Keratinocyte (primary cell): Measurements from ENCODE around the gene PSMB11. TPM values are rescaled to one million over a fixed set of nuclear protein-coding genes. Genes with fewer than 3 reads are reported as not detected.

Source experiments
- DNase-seq: peaks from one replicate; pipeline ENCODE4 v3.0.0-alpha.2; 2011; ENCODE audit warnings: low read depth, missing footprints, low spot score
- FAIRE-seq: peaks from 2 replicates; lab custom pipeline; 2011; peaks lifted over from hg19 to GRCh38; lab: Jason Lieb, UNC
- H2AFZ ChIP-seq: 2 replicates; pipeline ENCODE4 v1.6.0; 2012; ENCODE audit warnings: low read length, control low read depth, inconsistent platforms; ENCODE audit not compliant: control insufficient read depth
- H3K27ac ChIP-seq: 2 replicates; pipeline ENCODE4 v1.5.1; 2011; ENCODE audit warnings: low read length; ENCODE audit not compliant: control insufficient read depth, insufficient read depth
- H3K27me3 ChIP-seq: 3 replicates; pipeline ENCODE4 v1.6.0; 2011; ENCODE audit warnings: low read length; ENCODE audit not compliant: control insufficient read depth, insufficient read depth; ENCODE audit errors: extremely low read depth
- H3K36me3 ChIP-seq, 2 experiments: 2 replicates in 1 of 2; 3 replicates in 1 of 2; pipeline ENCODE4 v1.5.1; 2011; ENCODE audit warnings: low read length in 2 of 2, mild to moderate bottlenecking in 1 of 2; ENCODE audit not compliant: control insufficient read depth in 2 of 2, insufficient read depth in 2 of 2; ENCODE audit errors: extremely low read depth in 1 of 2
- H3K4me1 ChIP-seq: 3 replicates; pipeline ENCODE4 v1.5.1; 2011; ENCODE audit warnings: low read length; ENCODE audit not compliant: control insufficient read depth, insufficient read depth; ENCODE audit errors: extremely low read depth
- H3K4me2 ChIP-seq: 3 replicates; pipeline ENCODE4 v1.6.0; 2011; ENCODE audit warnings: low read depth, low read length; ENCODE audit not compliant: control insufficient read depth, insufficient read depth; ENCODE audit errors: extremely low read depth
- H3K4me3 ChIP-seq, 3 experiments: fragments of 200-600 bp in 1 of 3; sonication (generic) in 1 of 3; 2 replicates in 2 of 3; 3 replicates in 1 of 3; pipeline ENCODE4 v1.5.1; 2011 to 2016; ENCODE audit warnings: low read length in 3 of 3, mild to moderate bottlenecking in 3 of 3, control low read depth in 2 of 3, inconsistent platforms in 1 of 3, low read depth in 1 of 3, mixed read lengths in 1 of 3, mixed run types in 1 of 3, moderate library complexity in 1 of 3; ENCODE audit not compliant: control insufficient read depth in 2 of 3, insufficient read depth in 2 of 3; ENCODE audit errors: extremely low read depth in 1 of 3
- H3K79me2 ChIP-seq: 2 replicates; pipeline ENCODE4 v1.6.0; 2012; ENCODE audit warnings: low read length; ENCODE audit not compliant: control insufficient read depth, insufficient read depth
- H3K9ac ChIP-seq: 3 replicates; pipeline ENCODE4 v1.6.0; 2011; ENCODE audit warnings: low read length; ENCODE audit not compliant: control insufficient read depth, insufficient read depth; ENCODE audit errors: extremely low read depth
- H3K9me1 ChIP-seq: 3 replicates; pipeline ENCODE4 v1.6.0; 2011; ENCODE audit warnings: low read length; ENCODE audit not compliant: control insufficient read depth, insufficient read depth; ENCODE audit errors: extremely low read depth
- H3K9me3 ChIP-seq: 2 replicates; pipeline ENCODE4 v1.5.1; 2012; ENCODE audit warnings: low read depth, low read length; ENCODE audit not compliant: control insufficient read depth
- H4K20me1 ChIP-seq: 3 replicates; pipeline ENCODE4 v1.6.0; 2011; ENCODE audit warnings: low read length; ENCODE audit not compliant: control insufficient read depth, insufficient read depth; ENCODE audit errors: extremely low read depth
- EZH2 ChIP-seq: IDR thresholded peaks from one replicate; pipeline ENCODE4 v1.6.1; 2012; ENCODE audit warnings: inconsistent platforms, mild to moderate bottlenecking, low read length, moderate library complexity
- dilution Hi-C: fragments of 300-500 bp; cut with MboI; formaldehyde crosslinking; loops from one replicate; pipeline ENCODE4 v1.7.0; 2020; ENCODE audit warnings: low sequenced_read_pairs; ENCODE audit not compliant: extremely low pct_ligation_motif_present
- polyA plus RNA-seq, 5 experiments: library from polyadenylated mRNA; depleted of rRNA in 3 of 5; stranded (reverse) in 3 of 5; stranded (forward) in 1 of 5; unstranded in 1 of 5; fragments of >200 nt; gene quantifications; 1 replicate in 1 of 5; 2 replicates in 3 of 5; 3 replicates in 1 of 5; pipeline versions ENCODE4 v1.2.1 to v1.2.3, GENCODE V29; 2011 to 2012; ENCODE audit warnings: missing spikeins in 2 of 5, low read depth in 1 of 5, low replicate concordance in 1 of 5
- TF ChIP-seq, protein P1 (sequence below), 3 experiments: IDR thresholded peaks in 1 of 3; conservative IDR thresholded peaks in 1 of 3; optimal IDR thresholded peaks in 1 of 3; 2 replicates in 2 of 3; 3 replicates in 1 of 3; pipeline versions ENCODE3 to v1.5.1; 2011; ENCODE audit warnings: low read length in 3 of 3, mild to moderate bottlenecking in 3 of 3, moderate library complexity in 2 of 3, control low read depth in 1 of 3, inconsistent platforms in 1 of 3; ENCODE audit not compliant: insufficient read depth in 2 of 3; ENCODE audit errors: extremely low read depth in 1 of 3

Gene PSMB11
- polyA plus RNA-seq, 1 donor (not counting 4 experiments of a cell fraction or from before 2014, with no cell fraction given): not detected

DNA sequence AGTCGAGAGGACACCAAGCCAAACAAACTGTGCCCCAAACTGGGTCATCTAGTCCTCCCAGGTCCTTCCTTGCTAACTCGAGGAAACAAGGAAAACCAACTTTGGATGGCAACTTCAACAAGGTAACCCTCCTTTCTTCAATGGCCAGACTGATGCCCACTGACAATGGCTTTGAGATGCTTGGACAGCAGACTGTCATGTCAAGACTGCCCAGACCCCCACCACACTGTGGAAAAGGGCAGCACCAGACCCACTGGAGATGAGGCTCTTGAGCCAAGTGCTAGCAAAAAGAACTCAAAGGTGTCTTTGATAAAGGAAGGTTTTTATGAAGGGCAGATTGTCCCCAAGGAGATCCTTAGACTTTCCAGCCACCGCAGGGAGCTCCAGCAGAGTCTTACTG is 24.4 kb downstream of the PSMB11 start:
- Histone ChIP-seq H3K4me2 (no peak overlapping the region), H3K4me3 (no peak overlapping the region), H3K9me3 (no peaks in the 10 kb centered on the region), H3K27me3 (no peaks in the 10 kb centered on the region), H3K9ac (no peak overlapping the region), H3K9me1 (peaks cover 4% of the 10 kb centered on the region), H3K27ac (no peak overlapping the region), H4K20me1 (peaks cover 19% of the 10 kb centered on the region), H3K4me1 (peaks cover 28% of the 10 kb centered on the region), H3K79me2 (peaks cover 51% of the 10 kb centered on the region), H3K36me3 (peaks cover 54 to 66% of the 10 kb centered on the region in 2 experiments), H2AFZ (no peak overlapping the region)
- TF ChIP-seq, protein P1, sequence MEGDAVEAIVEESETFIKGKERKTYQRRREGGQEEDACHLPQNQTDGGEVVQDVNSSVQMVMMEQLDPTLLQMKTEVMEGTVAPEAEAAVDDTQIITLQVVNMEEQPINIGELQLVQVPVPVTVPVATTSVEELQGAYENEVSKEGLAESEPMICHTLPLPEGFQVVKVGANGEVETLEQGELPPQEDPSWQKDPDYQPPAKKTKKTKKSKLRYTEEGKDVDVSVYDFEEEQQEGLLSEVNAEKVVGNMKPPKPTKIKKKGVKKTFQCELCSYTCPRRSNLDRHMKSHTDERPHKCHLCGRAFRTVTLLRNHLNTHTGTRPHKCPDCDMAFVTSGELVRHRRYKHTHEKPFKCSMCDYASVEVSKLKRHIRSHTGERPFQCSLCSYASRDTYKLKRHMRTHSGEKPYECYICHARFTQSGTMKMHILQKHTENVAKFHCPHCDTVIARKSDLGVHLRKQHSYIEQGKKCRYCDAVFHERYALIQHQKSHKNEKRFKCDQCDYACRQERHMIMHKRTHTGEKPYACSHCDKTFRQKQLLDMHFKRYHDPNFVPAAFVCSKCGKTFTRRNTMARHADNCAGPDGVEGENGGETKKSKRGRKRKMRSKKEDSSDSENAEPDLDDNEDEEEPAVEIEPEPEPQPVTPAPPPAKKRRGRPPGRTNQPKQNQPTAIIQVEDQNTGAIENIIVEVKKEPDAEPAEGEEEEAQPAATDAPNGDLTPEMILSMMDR (optimal IDR thresholded peaks at IDR 0.05 in 1 of 3, IDR thresholded peaks at IDR 0.05 in 1 of 3, conservative IDR thresholded peaks at IDR 0.05 in 1 of 3; ENCODE audit: extremely low read depth in 1 of 3, insufficient read depth in 2 of 3, low read length in 3 of 3): no peak
- no peak for TF ChIP-seq EZH2
- DNase-seq (no peak), FAIRE-seq (no peak)
- dilution Hi-C loops: no loop called here

DNA sequence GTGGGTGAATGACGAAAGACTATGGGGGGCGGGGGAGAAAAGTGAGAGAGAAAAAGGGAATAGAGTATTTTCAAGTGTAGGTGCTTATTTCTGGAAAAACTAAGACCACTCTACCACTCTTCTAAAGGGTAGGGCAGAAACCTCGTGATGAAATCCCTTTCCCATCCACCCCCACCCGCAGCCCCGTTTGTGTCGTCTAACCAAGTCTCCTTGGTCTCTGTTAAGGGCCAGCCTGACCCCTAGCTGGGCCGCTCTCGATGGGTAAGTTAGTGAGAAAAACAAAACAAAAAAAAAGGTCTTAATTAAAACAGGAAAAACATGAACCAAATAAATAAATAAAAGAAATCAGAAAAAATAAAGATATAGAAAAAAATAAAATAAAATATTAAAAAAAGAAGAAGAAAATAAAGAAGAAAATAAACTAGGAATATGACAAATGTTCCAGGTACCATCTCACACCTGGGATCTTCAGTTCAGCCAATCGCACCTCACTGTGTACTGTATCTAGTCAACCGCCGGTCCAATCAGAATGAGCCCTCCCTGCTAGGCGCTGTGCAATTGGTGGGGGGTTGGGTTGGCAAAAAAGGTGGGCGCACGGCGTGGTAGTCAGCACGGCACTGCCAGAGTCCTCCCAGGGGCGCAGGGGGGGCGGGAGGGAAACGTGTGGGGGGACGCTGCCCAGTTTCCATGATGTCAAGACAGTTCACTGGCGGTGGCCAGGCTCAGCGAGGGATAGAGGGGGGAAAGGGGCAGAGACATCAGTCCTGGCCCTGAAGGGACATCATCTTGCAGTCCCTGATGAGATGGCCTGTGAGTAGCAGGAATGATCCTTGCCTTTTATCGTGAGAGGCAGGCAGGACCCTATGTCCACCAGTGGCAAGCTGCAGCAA is 25.1 kb downstream of the PSMB11 start:
- Histone ChIP-seq H3K9me1 (peaks cover 4% of the 10 kb centered on the region), H3K36me3 (peaks cover 54 to 66% of the 10 kb centered on the region in 2 experiments), H2AFZ (no peak overlapping the region), H3K4me1 (peaks cover 28% of the 10 kb centered on the region), H3K79me2 (peaks cover 51% of the 10 kb centered on the region), H3K27ac (no peak overlapping the region), H3K4me2 (no peak overlapping the region), H3K4me3 (no peak overlapping the region), H3K27me3 (no peaks in the 10 kb centered on the region), H4K20me1 (peaks cover 19% of the 10 kb centered on the region), H3K9ac (no peak overlapping the region), H3K9me3 (no peaks in the 10 kb centered on the region)
- dilution Hi-C loops: no loop called here
- TF ChIP-seq EZH2: no peak
- TF ChIP-seq, protein P1 (optimal IDR thresholded peaks at IDR 0.05 in 1 of 3, IDR thresholded peaks at IDR 0.05 in 1 of 3, conservative IDR thresholded peaks at IDR 0.05 in 1 of 3; ENCODE audit: extremely low read depth in 1 of 3, insufficient read depth in 2 of 3, low read length in 3 of 3): no peak
- no peak for DNase-seq
- no peak for FAIRE-seq
